ENCODE results near the gene TLK1. TPM values are rescaled to one million over a fixed set of nuclear protein-coding genes. Genes with fewer than 3 reads are reported as not detected.

Gene TLK1
- total and polyA plus RNA-seq, 9 of the 15 experiments (the other 6 are each of a cell fraction or from before 2014, with no cell fraction given), result 20.2 to 101 (median 40.5) TPM

DNA sequence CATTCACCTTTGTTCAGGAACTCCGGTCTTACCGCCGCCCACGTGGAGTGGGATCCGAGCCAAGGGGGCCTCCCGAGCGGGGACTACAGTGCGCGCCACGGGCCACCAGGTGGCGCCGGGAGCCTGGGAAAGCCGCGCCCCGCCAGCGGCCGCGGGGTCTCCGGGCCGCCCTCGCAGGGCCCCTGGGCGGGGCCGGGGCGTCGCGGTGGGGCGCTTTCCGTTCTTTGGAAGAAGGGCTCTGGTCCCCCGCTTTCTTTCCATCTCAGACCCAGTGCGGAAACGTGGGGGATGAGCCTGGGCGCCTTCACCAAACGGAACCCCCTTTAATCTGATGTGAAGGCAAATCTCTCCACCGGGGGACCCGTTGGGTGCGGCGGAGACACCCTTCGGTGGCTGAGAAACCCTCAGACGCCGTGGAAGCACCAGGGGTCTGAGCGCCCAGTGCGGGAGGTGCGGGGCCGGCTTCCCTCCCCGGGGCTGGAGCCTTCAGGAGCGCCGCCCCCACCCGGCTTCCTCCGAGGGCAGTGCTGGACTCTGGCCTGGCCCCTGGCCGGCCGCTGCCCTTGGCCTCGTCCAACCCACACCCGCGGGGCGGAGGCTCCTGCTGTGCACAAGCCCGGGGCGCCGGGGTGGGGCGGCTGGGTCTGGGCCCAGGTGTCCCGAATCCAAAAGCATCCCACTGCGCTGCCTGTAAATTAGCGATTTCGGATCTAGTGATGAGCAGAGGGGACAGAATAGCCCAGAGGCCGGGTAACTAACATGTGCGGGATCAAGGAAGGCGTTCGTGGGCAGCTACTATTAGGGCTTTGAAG, 187.0 kb downstream of the TLK1 start (continued):
- TF ChIP-seq KDM4B (IDR thresholded peaks at IDR 0.05; ENCODE audit: borderline replicate concordance in 2 of 2, low read depth in 1 of 2) (peak in 1 of 2 experiments; percentile 35; a peak in 1 of 4 replicates), MAZ (CRISPR knock-in tag; conservative IDR thresholded peaks at IDR 0.05 in 1 of 2, IDR thresholded peaks at IDR 0.05 in 1 of 2) (peak; percentile 85 to 96), PPARD (CRISPR knock-in tag; IDR thresholded peaks at IDR 0.05) (no peak), JUND (IDR thresholded peaks at IDR 0.05; ENCODE audit: borderline replicate concordance, low read depth, low read length) (no peak), JUND (tag; IDR thresholded peaks at IDR 0.05; ENCODE audit: borderline replicate concordance, low read depth, low read length) (peak; percentile 36; the same call in 1 of the 3 replicates), SREBF1 (IDR thresholded peaks at IDR 0.05; ENCODE audit: borderline replicate concordance, low read depth, low read length) (no peak), ZNF239 (CRISPR knock-in tag; IDR thresholded peaks at IDR 0.05) (peak; percentile 41; the same call in 1 of the 2 replicates), ZNF347 (CRISPR knock-in tag; IDR thresholded peaks at IDR 0.05; ENCODE audit: low read depth) (no peak), GABPA (tag; conservative IDR thresholded peaks at IDR 0.05; ENCODE audit: low read depth) (no peak), CREB1 (IDR thresholded peaks at IDR 0.05) (peak; percentile 23; the same call in 1 of the 2 replicates), CREB1 (CRISPR knock-in tag; IDR thresholded peaks at IDR 0.05) (no peak), RNF2 (IDR thresholded peaks at IDR 0.05) (0 out of 2 replicates have a peak, but pooled peaks have one; percentile 9), TAL1 (IDR thresholded peaks at IDR 0.05) (no peak), KAT2B (IDR thresholded peaks at IDR 0.05; ENCODE audit: low read depth, low read length) (no peak), SMAD1 (IDR thresholded peaks at IDR 0.05; ENCODE audit: low read depth, low read length, partially characterized antibody) (peak; percentile 76), MTF1 (CRISPR knock-in tag; IDR thresholded peaks at IDR 0.05; ENCODE audit: borderline replicate concordance) (no peak), MYNN (IDR thresholded peaks at IDR 0.05) (no peak; the same call in 1 of the 2 replicates), MYNN (CRISPR knock-in tag; IDR thresholded peaks at IDR 0.05) (no peak), CREM (IDR thresholded peaks at IDR 0.05; ENCODE audit: low read depth) (no peak; the same call in 1 of the 2 replicates), TBL1XR1 (IDR thresholded peaks at IDR 0.05; ENCODE audit: low read length in 2 of 2) (peak in 1 of 2 experiments; percentile 42; a peak in 2 of 4 replicates)
- TF ChIP-seq, protein P1, sequence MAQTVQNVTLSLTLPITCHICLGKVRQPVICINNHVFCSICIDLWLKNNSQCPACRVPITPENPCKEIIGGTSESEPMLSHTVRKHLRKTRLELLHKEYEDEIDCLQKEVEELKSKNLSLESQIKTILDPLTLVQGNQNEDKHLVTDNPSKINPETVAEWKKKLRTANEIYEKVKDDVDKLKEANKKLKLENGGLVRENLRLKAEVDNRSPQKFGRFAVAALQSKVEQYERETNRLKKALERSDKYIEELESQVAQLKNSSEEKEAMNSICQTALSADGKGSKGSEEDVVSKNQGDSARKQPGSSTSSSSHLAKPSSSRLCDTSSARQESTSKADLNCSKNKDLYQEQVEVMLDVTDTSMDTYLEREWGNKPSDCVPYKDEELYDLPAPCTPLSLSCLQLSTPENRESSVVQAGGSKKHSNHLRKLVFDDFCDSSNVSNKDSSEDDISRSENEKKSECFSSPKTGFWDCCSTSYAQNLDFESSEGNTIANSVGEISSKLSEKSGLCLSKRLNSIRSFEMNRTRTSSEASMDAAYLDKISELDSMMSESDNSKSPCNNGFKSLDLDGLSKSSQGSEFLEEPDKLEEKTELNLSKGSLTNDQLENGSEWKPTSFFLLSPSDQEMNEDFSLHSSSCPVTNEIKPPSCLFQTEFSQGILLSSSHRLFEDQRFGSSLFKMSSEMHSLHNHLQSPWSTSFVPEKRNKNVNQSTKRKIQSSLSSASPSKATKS (CRISPR knock-in tag; IDR thresholded peaks at IDR 0.05), result no peak
- TF ChIP-seq, protein P2, sequence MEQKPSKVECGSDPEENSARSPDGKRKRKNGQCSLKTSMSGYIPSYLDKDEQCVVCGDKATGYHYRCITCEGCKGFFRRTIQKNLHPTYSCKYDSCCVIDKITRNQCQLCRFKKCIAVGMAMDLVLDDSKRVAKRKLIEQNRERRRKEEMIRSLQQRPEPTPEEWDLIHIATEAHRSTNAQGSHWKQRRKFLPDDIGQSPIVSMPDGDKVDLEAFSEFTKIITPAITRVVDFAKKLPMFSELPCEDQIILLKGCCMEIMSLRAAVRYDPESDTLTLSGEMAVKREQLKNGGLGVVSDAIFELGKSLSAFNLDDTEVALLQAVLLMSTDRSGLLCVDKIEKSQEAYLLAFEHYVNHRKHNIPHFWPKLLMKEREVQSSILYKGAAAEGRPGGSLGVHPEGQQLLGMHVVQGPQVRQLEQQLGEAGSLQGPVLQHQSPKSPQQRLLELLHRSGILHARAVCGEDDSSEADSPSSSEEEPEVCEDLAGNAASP (IDR thresholded peaks at IDR 0.05), result no peak
- TF ChIP-seq, protein P3, sequence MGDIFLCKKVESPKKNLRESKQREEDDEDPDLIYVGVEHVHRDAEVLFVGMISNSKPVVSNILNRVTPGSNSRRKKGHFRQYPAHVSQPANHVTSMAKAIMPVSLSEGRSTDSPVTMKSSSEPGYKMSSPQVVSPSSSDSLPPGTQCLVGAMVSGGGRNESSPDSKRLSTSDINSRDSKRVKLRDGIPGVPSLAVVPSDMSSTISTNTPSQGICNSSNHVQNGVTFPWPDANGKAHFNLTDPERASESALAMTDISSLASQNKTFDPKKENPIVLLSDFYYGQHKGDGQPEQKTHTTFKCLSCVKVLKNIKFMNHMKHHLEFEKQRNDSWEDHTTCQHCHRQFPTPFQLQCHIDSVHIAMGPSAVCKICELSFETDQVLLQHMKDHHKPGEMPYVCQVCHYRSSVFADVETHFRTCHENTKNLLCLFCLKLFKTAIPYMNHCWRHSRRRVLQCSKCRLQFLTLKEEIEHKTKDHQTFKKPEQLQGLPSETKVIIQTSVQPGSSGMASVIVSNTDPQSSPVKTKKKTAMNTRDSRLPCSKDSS (IDR thresholded peaks at IDR 0.05; ENCODE audit: low read depth, partially characterized antibody), result no peak

All from K562 (cell line).